HG03039 (cell line): ENCODE results near the gene SRCAP.

ENCODE experiments used
- ATAC-seq: cut with Tn5 transposase; IDR thresholded peaks from one replicate; pipeline ENCODE4 v1.9.1; 2021; ENCODE audit warnings: mild to moderate bottlenecking, moderate library complexity; ENCODE audit not compliant: unreplicated experiment

SRCAP gene

GRCh38 chr16:30728899-30729672 is 30.1 kb downstream of the SRCAP start:
- no peak for ATAC-seq

- no peak for ATAC-seq
These were observed 32.4 kb downstream of the SRCAP start for GRCh38 chr16:30731411-30731810.

- ATAC-seq = no peak
These were observed 38.2 kb downstream of the SRCAP start for GRCh38 chr16:30736995-30737793.

GRCh38 chr16:30737794-30738648 is 39.0 kb downstream of the SRCAP start:
- no peak for ATAC-seq

GRCh38 chr16:30738984-30739951 is 40.3 kb downstream of the SRCAP start:
- no peak for ATAC-seq

GRCh38 chr16:30740364-30741251 is 41.6 kb downstream of the SRCAP start:
- ATAC-seq = no peak

GRCh38 chr16:30741461-30741914 is 42.5 kb downstream of the SRCAP start:
- ATAC-seq = no peak

GRCh38 chr16:30743716-30744115 is 44.7 kb downstream of the SRCAP start:
- no peak for ATAC-seq

- no peak for ATAC-seq
These were observed 45.2 kb downstream of the SRCAP start for GRCh38 chr16:30744183-30744582.

- ATAC-seq = no peak
These were observed 46.1 kb downstream of the SRCAP start for GRCh38 chr16:30745082-30745481.

GRCh38 chr16:30746638-30747175 is 47.7 kb downstream of the SRCAP start:
- no peak for ATAC-seq

- ATAC-seq = no peak
These were observed 48.4 kb downstream of the SRCAP start for GRCh38 chr16:30747331-30747730.

- ATAC-seq = peak; percentile 96
These were observed 49.0 kb downstream of the SRCAP start, which contains the start of gene PHKG2 for GRCh38 chr16:30747799-30748633. TSS of gene PHKG2 (plus strand) at chr16:30748425. CDS start at chr16:30748821, 396 bp downstream.

- peak; percentile 8 for ATAC-seq
These were observed 49.9 kb downstream of the SRCAP start for GRCh38 chr16:30748634-30749445.

GRCh38 chr16:30750201-30750600 is 51.2 kb downstream of the SRCAP start:
- no peak for ATAC-seq

GRCh38 chr16:30750876-30751465 is 52.0 kb downstream of the SRCAP start:
- ATAC-seq = no peak
